GM12801 (cell line): ENCODE data around the gene NCAM2.

Source experiments
- TF ChIP-seq, protein P1 (sequence below): IDR thresholded peaks from one replicate; pipeline ENCODE4 v1.5.1; 2011; ENCODE audit warnings: control low read depth; ENCODE audit not compliant: insufficient read length; ENCODE audit errors: extremely low read depth

Gene NCAM2

DNA sequence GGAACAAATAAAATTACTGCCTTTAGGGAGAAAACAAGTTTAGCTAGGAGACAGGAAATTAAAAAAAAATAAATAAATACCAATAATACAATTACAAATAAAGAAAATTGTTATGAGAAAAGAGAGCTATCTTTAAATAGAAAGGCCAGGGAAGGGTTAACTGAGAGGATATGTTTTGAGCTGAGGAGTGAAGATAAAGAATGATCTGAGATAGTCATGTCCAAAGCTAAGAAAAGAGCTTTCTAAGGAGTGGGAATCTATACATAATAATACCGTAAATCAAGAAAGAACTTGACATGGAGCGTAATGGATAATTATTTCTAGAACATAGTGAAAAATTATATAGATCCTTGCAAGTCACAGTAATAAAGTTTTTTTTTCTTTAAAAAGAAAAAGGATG is 176.5 kb downstream of the NCAM2 start:
- TF ChIP-seq, protein P1, sequence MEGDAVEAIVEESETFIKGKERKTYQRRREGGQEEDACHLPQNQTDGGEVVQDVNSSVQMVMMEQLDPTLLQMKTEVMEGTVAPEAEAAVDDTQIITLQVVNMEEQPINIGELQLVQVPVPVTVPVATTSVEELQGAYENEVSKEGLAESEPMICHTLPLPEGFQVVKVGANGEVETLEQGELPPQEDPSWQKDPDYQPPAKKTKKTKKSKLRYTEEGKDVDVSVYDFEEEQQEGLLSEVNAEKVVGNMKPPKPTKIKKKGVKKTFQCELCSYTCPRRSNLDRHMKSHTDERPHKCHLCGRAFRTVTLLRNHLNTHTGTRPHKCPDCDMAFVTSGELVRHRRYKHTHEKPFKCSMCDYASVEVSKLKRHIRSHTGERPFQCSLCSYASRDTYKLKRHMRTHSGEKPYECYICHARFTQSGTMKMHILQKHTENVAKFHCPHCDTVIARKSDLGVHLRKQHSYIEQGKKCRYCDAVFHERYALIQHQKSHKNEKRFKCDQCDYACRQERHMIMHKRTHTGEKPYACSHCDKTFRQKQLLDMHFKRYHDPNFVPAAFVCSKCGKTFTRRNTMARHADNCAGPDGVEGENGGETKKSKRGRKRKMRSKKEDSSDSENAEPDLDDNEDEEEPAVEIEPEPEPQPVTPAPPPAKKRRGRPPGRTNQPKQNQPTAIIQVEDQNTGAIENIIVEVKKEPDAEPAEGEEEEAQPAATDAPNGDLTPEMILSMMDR, result no peak

DNA sequence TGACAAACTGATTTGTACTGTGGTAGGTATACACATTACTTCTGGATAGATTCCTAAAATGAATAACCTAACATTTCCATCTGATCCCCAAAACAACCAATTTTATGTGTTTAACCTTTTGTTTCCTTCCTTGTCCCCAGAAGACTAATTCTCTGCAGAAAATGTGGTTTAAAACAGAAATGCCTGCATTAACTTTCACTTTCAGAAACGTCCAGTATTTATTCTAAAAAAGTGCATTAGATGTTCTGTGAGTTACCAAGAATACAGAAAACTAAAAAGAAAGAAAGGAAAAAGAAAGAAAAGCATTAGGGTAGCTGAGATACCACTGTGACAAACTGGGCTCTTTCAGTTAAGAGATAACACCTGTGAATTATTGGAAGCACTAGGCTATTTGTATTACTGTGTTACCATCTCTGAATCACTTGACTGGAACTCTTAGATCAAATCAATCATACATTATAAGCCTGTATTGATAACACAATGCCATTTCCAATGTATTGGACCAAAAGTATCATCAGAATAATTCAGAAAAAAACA is 177.7 kb downstream of the NCAM2 start:
- TF ChIP-seq, protein P1, result no peak

DNA sequence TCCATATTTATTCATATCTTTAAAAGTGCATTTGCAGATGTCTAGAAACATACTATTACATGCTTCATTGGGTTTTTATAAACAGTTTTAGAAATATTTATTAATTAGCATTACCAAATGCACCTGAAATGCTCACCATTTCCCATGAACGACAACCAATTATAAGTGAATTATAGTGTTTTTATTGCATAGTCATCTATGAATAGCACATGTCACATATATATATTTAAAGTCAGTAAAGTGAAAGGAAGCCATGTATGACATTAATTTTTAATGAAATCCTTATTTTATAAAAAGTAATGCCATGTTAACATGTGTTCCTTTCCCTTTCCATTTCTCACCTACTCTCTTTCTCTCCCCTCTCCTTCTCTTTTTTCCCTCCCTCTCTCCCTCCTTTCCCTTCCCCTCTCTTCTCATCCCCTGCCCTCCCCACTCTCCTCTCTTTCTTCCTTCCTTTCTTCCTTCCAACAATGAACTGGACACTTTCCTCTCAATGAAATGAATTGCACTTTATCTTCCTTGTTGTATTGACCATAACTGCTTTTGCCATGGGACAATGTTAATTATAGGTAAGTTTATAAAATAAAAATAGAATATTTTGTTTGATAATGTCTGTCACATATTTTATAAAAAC is 179.3 kb downstream of the NCAM2 start:
- TF ChIP-seq, protein P1, result no peak

DNA sequence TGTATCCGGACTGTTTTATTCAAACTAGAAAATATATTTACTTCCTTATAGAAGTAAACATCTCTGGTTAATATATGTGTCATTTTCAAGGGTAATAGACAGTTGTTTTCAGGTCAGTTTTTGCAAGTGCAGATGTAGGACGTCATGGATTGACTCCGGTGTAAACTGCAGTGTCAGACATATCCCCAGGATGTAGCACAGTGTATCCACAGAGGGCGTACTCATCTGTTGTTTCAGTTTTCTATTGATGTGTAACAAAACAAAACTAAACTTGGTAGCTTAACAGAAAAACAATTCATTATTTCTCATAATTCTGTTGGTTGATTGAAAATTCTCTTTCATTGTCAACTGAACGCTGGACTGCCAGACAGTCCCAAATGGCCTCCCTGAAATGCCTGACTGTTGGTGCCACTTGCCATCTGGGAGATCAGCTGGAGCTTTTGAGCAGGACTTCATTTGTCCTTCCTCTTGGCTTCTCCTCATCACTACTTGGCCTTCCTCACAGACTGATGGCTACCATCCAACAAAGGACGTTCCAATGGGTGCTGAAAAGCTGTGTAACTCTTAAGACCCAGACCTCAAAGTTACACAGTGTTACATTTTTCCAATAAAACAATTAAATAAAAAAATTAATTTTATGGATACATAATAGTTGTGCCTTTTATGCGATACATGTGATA is 181.6 kb downstream of the NCAM2 start:
- TF ChIP-seq, protein P1, result no peak

DNA sequence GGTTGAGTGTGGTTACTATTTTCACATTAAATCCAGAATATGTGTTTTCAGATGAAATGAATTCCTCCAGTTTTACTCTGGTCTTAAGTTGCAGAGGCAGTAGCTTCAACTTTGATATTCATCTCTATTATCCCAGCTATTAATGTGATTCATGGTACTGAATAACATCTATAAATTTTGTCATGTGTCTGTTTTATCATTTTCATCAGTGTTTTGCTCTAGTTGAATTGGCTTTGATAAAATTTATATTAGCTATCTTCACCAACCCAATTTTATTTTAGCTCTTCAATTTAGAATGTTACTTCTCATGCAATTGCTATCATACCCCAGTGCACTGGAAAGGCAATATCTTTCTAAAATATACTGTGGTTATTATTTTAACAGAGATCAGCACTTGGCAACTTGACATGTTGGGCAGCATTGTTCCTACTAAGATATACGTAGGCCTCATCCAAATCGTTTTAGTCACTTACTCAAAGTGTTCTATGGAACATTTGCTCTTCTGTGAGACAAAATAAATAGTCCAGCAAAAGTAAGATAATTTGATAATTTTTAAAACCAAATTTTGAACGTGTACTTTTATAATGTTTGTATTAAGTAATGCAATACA is 184.3 kb downstream of the NCAM2 start:
- TF ChIP-seq, protein P1, result no peak

DNA sequence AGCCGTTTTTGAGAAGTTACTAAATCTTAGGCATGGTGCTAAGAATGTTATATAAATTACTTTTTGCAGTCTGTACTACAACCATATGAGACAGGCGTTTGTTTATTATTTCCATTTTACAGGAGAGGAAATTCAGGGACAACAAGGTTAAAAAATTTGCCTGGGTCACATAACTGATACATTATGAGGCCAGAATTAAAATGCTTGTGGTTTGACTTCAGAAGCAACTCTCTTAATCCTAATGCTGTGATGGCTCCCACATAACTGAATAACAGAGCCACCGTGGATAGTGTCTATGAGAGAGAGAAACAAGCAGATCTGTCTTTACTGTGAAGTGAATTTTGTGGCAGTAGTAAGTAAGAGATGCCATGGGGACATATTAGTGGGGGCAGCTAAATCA is 184.9 kb downstream of the NCAM2 start:
- TF ChIP-seq, protein P1, result no peak

DNA sequence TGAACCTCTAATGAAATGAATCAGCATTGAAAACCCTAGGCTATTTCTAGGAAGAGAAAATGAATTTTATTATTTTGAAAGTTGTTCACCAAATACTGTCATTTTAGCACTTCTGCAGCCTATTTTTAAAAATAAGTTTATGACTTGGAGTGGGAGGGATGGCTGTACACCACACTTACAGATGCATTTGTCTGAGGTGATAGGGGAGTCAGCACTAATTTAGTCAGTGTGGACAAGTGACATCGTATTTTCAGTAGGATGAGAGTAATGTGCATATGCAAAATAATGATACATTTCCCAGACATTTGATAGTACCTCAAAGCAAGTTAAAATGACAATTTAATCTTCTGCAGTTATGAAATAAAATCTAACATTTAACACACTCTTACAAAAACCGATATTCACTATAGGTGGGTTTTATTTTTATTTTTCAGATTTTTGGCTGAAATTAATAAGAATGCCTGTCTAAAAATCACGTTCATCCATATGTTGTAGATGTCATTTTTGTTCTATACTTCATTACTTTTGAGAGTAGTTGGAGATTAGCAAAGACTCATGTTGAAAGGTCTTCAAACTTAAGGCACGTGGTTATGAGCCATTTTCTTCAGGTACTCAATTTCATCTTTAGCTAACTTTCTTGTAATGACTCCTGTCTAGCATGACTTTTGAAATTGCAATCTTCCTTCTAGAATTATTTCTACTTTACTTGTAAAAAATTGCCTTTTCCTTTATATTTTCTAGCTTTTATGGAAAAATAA is 186.7 kb downstream of the NCAM2 start:
- TF ChIP-seq, protein P1, result no peak
